ENCODE data around the gene KAZN.

DNA sequence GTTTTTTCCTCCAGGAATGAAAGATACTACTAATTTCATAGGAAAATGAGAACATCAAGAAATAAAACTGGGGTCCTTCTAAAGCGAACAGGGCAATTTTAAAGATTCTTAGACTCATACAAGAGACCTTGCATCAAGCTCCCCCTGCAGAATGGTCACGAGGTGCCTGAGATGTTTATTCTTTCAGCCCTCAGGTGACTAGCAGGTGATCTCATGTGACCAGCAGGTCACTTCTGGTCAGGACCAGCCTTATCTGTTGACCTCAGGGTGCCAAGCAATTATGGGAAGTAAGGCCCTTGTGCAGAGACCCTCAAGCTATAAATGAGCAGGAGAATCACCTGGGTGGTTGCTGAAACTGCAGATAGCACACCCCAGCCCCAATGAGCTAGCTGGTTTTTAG lies 534.5 kb downstream of the KAZN start:
- TF ChIP-seq EZH2 (IDR thresholded peaks at IDR 0.05; ENCODE audit: low read depth, low read length, severe bottlenecking), result no peak
- TF ChIP-seq, protein P1, sequence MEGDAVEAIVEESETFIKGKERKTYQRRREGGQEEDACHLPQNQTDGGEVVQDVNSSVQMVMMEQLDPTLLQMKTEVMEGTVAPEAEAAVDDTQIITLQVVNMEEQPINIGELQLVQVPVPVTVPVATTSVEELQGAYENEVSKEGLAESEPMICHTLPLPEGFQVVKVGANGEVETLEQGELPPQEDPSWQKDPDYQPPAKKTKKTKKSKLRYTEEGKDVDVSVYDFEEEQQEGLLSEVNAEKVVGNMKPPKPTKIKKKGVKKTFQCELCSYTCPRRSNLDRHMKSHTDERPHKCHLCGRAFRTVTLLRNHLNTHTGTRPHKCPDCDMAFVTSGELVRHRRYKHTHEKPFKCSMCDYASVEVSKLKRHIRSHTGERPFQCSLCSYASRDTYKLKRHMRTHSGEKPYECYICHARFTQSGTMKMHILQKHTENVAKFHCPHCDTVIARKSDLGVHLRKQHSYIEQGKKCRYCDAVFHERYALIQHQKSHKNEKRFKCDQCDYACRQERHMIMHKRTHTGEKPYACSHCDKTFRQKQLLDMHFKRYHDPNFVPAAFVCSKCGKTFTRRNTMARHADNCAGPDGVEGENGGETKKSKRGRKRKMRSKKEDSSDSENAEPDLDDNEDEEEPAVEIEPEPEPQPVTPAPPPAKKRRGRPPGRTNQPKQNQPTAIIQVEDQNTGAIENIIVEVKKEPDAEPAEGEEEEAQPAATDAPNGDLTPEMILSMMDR (IDR thresholded peaks at IDR 0.05; ENCODE audit: control extremely low read depth in 1 of 3, insufficient read depth in 1 of 3, low read depth in 1 of 3, low read length in 3 of 3), result no peak
